Thyroid gland (tissue), 4 donors: ENCODE measurements around the gene TMIE.

Experiments used
- POLR2A ChIP-seq, 2 donors: fragments of 450-650 bp; IDR thresholded peaks; one replicate each; pipeline ENCODE4 v1.6.1; 2017; ENCODE audit warnings: antibody characterized with exemption in 2 of 2, mild to moderate bottlenecking in 2 of 2, moderate library complexity in 1 of 2
- TF ChIP-seq, protein P1 (sequence below), 6 experiments: fragments of 200-600 bp in 3 of 6; fragments of 450-650 bp in 3 of 6; sonication (generic) in 3 of 6; IDR thresholded peaks; one replicate each; pipeline ENCODE4 v1.5.1; 2016 to 2019; ENCODE audit warnings: antibody characterized with exemption in 6 of 6, mild to moderate bottlenecking in 2 of 6, inconsistent platforms in 1 of 6, moderate library complexity in 1 of 6

DNA sequence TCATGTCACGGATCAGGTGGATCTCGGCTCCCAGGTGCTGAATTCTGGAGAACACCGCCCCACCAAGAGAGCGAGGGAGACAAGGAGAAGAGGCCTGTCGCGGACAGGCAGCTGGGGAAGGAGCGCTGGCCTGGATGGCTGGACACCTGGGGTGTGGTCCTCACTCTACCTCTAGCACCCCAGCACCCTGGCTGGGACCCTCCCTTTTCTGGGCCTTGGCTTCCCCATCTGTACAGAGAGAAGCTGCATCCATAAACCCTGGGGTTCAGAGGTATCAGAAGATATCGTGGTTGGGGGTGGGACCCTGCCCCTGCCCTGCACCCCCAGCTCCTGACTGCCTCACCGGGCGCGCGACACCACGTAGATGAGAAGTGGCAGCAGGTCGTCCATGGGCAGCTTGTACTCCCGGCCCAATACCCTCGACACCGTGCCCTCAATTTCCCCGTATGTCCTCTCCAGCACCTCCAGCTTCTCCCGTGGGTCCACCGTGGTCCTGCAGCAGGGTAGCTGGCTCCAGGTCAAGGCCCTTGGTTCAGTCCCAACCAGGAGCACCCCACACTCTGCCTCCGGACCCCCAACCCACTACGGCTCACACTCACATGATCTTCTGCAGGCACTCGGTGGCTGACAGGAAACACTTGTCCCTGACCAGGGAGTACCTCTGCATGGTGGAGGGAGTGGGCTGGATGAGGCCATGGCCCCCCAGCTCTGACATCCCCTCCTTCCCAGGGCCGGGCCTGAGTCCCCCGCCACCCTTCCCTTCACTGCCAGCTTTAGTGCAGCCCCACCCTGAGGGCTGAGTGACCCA is 29.4 kb upstream of the TMIE start:
- TF ChIP-seq, protein P1, sequence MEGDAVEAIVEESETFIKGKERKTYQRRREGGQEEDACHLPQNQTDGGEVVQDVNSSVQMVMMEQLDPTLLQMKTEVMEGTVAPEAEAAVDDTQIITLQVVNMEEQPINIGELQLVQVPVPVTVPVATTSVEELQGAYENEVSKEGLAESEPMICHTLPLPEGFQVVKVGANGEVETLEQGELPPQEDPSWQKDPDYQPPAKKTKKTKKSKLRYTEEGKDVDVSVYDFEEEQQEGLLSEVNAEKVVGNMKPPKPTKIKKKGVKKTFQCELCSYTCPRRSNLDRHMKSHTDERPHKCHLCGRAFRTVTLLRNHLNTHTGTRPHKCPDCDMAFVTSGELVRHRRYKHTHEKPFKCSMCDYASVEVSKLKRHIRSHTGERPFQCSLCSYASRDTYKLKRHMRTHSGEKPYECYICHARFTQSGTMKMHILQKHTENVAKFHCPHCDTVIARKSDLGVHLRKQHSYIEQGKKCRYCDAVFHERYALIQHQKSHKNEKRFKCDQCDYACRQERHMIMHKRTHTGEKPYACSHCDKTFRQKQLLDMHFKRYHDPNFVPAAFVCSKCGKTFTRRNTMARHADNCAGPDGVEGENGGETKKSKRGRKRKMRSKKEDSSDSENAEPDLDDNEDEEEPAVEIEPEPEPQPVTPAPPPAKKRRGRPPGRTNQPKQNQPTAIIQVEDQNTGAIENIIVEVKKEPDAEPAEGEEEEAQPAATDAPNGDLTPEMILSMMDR (IDR thresholded peaks at IDR 0.05) = no peak
- no peak for TF ChIP-seq POLR2A (IDR thresholded peaks at IDR 0.05)
